Measurements from ENCODE around the gene AP1AR. TPM values are rescaled to one million over a fixed set of nuclear protein-coding genes. Genes with fewer than 3 reads are reported as not detected.

The AP1AR gene
- total RNA-seq, 1 donor from 2014 or later, result 23.6 TPM

GRCh38 chr4:112222219-112222955 is 9.2 kb upstream of the AP1AR start:
- no peak for DNase-seq (ENCODE audit: low read depth)

GRCh38 chr4:112225157-112225556 is 6.4 kb upstream of the AP1AR start:
- DNase-seq (ENCODE audit: low read depth), result no peak

GRCh38 chr4:112230879-112231778 is 458 bp upstream of the AP1AR start:
- peak; percentile 93 for DNase-seq (ENCODE audit: low read depth)

DNA sequence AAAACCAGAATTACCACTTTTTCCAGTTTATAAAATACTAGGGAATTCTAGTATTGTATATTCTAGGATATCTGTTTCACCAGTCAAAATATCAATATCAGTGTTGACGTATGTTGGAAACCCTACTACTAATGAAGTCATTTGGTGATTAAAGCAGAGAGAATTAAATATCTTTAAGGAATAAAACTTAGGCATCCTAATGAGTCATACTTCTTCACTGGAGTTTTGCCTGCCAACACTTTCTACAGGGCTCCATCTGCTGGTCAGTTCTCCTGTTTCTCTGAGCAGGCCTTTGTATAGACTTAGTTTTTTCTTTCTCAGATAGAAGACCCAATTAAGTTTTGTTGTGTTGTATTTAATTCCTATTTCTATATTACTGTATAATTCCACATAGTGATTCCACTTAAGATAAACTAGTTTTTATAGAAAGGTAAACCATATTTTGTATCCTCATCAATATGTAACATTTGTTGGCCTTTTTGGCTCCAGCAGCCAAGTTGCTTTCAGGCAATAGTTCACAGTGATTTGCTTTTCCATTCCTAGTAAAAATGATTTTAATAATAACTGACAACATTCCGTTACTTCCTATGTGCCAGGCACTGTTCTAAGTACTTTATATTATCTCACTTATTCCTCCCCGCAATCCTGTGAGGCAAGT is 3.5 kb downstream of the AP1AR start:
- DNase-seq (ENCODE audit: low read depth), result peak; percentile 86

- no peak for DNase-seq (ENCODE audit: low read depth)
Observed at GRCh38 chr4:112236040-112236439, 4.5 kb downstream of the AP1AR start.

DNA sequence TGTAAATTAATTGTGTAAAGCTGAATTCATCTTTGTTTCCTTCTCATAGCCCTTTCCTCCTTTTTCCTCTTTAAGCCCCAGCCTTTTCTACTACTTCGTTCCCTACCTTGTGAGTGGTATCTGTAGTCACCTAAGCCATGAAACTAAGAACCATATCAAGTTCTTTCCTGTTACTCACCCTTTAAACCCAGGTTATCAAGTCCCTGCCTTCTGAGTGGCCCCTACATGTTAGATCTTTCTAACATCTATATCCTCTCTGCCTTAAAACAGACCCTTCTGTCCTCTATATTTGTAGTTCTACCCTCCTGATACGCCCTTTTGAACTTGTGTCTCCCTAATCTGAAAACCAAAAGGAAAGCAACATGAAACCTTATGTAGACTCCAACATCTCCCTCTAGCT is 7.2 kb downstream of the AP1AR start:
- DNase-seq (ENCODE audit: low read depth), result no peak

DNA sequence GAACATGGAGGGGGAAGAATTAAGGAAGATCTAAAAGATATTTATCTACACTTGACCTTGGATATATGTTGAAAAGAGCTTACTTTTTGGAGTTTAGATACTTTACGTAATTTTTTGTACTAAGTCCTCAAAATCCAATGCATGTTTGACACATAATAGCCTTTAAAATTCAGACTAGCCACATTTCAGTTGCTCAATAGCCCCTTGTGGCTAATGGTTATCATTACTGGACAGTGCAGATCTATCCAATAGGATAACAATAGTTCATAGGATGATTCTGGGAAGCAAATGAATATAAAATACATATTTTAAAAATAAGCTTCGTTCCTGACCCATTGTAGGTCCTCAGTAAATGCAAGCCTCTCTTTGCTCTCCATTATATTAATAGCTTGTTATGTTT is 13.8 kb downstream of the AP1AR start:
- no peak for DNase-seq (ENCODE audit: low read depth)

DNA sequence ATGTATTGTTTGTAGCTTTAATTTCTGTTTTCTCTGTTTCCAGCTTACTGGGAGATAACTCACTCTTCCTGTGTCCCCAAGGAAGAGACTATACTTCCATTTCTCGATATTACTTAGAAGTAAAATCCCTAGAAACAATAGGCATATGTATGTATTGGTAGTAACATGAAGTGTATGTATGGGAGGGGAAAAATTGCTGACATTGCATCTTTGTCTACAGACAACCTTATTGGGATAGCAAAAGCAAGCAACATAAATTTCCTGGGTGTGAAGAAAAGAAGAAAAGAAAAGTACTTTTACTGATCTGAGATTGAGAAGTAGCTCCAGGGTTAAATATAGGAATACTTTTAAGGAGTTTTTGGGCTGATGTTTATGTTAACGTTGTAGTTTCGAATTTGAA is 15.4 kb downstream of the AP1AR start:
- no peak for DNase-seq (ENCODE audit: low read depth)

DNA sequence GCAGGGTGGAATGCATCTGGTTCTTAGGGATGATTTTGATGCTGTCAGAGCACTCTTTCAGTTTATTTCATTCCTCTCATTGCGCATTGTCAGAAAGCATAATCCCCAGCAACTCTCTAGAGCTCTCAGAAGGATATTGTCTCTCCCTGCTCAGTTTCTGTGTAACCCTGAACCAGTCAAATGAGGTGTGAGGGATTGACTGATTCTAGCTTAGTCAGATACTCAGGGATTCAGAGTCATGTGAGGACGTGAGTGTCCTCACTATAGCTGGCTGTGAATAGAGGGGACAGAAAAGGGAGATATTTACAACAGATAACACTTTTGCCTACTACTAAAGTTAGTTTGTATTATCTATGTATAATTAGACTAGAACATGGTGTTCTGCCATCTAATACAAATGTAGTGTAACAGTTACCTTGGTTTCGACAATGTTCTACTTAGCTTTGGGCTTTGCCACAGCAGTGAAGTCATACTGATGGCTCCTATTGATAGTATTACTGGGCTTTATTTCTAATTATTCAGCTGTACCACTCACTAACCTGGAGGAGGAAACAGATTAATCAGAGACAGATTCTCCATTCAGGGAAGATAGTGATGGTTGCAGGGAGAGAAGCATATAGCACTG is 19.5 kb downstream of the AP1AR start:
- DNase-seq (ENCODE audit: low read depth), result peak; percentile 34

DNA sequence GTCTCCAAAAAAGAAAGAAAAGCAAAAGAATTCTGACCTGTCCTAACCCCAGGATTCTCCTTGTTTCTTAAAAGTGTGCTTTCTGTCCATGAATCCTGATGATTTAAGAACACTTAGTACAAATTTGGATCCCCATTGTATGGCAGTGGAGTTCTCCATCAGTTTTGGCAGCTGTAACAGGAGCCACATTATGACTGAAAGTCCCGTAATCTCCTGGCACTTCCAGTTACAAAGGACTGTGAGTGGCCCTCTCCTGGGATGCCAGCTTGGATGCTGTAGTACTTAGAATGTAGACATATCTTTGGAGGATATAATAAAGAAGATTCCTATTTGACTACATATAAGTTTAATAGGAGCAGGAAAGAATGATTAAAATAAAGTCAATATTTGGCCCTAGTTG is 20.6 kb downstream of the AP1AR start:
- DNase-seq (ENCODE audit: low read depth), result no peak

DNA sequence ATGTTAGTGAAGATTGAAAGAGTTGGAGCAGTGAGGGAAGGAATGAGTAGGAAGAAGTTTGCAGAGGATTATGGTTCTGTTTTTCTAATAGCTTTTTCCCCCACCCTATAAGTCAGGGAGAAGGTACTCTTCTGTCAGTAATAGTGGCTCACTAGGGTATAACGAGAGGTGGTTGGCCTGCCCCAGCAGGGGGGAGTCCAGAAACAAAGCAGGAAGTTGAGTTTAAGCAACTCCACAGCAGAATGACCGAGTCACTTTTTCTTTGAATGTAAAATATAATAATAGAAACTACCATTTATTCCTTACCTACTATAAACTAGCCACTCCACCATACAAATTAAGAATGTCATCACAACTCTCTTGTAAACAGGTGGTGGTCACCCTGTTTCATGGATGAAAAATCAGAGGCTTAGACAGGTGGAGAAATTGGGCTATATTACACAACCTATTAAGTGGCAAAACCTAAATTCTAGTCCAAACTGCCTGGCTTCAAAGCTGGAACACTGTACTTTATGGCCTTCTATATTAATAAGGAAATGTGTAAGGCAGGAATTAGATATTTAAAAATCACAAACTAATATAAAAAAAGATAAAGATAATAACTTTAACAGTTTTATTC is 21.9 kb downstream of the AP1AR start:
- DNase-seq (ENCODE audit: low read depth), result no peak

- DNase-seq (ENCODE audit: low read depth), result no peak
Observed at GRCh38 chr4:112257098-112257497, 25.5 kb downstream of the AP1AR start.

DNA sequence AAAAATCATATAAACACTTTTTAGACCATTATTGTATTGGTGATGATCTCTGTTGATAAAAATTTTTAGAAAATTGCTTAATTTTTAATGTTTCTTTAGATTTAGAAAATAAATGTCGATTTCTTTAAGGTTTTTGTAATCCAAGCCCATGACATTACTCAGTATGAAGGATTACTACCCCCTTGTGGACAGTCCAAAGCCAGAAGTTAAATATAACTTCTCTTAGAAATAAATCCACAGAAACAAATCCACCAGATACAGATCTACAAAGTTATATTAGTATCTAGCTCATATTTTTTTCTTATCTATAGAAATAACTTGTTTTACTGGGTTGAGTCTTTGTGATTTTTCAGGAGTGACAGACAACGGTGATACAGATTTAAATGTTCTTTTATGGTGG is 35.2 kb downstream of the AP1AR start:
- DNase-seq (ENCODE audit: low read depth), result peak; percentile 39

DNA sequence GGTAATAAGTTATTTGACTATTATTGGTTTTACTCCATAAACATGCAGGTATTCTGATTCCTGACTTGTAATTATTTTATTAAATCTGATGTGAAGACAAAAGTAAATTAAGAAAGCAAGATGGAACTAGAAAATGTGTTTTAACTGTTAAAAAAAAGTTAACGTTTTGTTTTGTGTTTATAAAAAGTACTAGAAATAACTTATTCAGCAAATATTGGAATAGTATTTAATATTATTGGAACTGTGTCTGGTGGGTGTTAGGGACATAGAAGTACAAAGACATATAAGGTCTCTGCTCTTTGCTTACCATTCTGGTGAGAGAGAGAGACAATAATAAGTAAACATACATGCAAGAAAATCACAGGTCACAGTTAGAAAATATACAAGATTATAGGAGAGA is 38.5 kb downstream of the AP1AR start:
- no peak for DNase-seq (ENCODE audit: low read depth)

GRCh38 chr4:112270640-112271421 is 39.2 kb downstream of the AP1AR start:
- DNase-seq (ENCODE audit: low read depth), result peak; percentile 32

- DNase-seq (ENCODE audit: low read depth), result no peak
Observed at GRCh38 chr4:112272292-112272691, 40.7 kb downstream of the AP1AR start.

- no peak for DNase-seq (ENCODE audit: low read depth)
Observed at GRCh38 chr4:112274959-112275358, 43.4 kb downstream of the AP1AR start.

DNA sequence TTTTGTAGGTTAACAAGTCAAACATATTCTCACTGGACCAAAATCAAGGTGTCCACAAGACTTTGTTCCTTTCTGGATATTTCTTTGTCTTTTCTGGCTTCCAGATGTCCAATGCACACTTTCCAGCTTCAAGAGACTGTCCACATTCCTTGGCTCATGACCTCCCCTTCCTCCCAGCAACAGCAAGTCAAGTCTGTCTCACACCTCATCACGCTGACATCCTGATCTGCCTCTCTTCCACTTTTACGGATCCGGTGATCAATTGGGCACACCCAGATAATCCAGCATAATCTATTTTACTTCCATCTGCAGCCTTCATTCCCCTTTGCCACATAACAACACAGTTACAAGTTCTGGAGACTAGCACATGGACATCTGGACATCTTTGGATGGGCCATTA is 44.5 kb downstream of the AP1AR start:
- DNase-seq (ENCODE audit: low read depth), result no peak

- no peak for DNase-seq (ENCODE audit: low read depth)
Observed at GRCh38 chr4:112277220-112277619, 45.6 kb downstream of the AP1AR start.

DNA sequence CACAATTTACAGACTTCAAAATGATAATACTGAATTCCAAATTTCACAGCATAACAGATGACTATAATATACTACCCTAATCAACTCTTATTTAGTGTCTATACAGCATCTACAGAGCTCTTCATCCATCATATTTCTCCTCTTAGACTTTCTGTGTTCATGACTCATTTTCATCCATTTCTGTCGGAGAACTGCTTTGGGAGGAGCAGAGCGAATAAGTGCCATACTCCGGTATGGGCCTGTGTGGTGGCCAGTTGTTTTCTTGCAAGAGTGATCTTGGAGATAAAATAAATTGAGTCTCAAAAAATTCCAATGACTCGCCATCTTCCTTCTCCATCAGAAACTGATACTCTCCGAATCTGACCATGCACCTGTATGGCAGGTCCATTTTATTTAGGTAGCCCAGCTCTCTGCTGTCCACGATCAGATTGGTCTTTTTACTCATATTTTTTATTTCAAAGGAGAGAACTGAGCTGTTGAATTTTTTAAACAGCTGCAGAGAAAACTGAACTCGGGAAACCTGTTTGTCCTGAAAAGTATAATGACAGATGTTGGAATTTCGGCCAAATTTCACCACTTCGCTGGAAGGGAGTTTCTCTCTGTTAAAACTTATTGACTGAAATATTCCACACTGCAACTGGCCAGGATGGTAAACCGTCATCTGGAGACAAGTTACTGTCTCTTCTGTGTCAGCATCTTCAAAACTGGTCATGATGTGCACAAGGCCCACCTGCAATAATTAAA is 46.3 kb downstream of the AP1AR start:
- no peak for DNase-seq (ENCODE audit: low read depth)

All from renal cortical epithelial cell (primary cell).